Measurements from ENCODE around the gene TRIM43. TPM values are rescaled to one million over a fixed set of nuclear protein-coding genes. Genes with fewer than 3 reads are reported as not detected.
"Not testable (repeated sequence)": the region's sequence is repeated elsewhere in the genome, so short reads cannot be mapped to it uniquely, and the experiment has no call there.

Gene TRIM43
- total RNA-seq, 1 donor from 2014 or later, result not detected

DNA sequence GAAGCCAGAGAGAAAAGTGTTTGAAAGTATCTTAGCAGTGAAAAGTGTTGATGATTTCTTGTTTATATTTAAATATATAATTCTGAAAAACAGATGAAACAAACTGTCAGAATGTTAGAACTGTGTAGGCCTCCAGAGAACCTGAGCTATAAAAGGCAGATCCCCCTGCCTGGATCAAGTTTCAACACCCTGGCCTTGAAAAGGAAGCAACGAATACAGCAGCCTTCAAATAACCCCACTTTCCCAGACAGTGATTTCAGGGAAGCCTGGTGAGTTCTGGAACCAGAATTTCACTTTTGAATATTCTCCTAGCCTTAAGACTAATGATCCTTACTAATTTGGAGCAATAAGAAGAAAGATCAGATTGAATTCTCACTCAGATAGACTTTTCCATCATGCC is 13.3 kb upstream of the TRIM43 start:
- TF ChIP-seq, protein P1, sequence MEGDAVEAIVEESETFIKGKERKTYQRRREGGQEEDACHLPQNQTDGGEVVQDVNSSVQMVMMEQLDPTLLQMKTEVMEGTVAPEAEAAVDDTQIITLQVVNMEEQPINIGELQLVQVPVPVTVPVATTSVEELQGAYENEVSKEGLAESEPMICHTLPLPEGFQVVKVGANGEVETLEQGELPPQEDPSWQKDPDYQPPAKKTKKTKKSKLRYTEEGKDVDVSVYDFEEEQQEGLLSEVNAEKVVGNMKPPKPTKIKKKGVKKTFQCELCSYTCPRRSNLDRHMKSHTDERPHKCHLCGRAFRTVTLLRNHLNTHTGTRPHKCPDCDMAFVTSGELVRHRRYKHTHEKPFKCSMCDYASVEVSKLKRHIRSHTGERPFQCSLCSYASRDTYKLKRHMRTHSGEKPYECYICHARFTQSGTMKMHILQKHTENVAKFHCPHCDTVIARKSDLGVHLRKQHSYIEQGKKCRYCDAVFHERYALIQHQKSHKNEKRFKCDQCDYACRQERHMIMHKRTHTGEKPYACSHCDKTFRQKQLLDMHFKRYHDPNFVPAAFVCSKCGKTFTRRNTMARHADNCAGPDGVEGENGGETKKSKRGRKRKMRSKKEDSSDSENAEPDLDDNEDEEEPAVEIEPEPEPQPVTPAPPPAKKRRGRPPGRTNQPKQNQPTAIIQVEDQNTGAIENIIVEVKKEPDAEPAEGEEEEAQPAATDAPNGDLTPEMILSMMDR (conservative IDR thresholded peaks at IDR 0.05; ENCODE audit: low read depth, low read length), result no peak
- DNase-seq (ENCODE audit: low read depth), result no peak
- H3K4me3 ChIP-seq (ENCODE audit: low read depth, low read length), result no peak overlapping the region

DNA sequence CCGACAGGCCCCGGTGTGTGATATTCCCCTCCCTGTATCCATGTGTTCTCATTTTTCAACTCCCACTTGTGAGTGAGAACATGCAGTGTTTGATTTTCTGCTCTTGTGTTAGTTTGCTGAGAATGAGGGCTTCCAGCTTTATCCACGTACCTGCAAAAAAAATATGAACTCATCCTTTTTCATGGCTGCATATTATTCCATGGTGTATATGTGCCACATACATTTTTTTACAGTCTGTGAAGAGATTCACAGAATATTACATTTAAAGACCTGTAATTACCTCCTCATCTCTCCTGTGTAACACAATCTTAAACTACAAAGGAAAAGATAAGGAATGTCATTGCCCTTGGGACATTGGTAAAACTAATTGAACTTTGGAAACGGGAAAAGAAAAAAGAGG is 8.3 kb upstream of the TRIM43 start:
- H3K4me3 ChIP-seq (ENCODE audit: low read depth, low read length); DNase-seq (ENCODE audit: low read depth): not testable (repeated sequence)

DNA sequence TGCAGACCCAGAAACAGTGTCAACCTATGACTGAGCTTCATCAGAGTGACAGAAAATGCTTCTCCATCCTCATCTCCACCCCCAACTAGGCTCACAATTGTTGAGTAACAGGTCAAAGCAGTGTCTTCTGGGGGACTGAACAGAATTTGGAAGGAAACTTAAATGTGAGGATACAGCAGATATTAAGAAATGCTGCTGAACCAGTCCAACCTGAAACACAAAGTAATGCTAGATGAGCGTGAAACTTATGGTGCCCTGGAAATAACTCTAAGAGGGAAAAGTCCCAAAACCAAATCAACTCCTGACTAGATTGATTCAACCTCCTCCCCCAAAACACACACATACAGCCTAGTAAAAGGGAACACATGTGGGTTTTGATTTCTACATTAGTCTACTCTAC is 7.5 kb upstream of the TRIM43 start:
- DNase-seq (ENCODE audit: low read depth); H3K4me3 ChIP-seq (ENCODE audit: low read depth, low read length): not testable (repeated sequence)

DNA sequence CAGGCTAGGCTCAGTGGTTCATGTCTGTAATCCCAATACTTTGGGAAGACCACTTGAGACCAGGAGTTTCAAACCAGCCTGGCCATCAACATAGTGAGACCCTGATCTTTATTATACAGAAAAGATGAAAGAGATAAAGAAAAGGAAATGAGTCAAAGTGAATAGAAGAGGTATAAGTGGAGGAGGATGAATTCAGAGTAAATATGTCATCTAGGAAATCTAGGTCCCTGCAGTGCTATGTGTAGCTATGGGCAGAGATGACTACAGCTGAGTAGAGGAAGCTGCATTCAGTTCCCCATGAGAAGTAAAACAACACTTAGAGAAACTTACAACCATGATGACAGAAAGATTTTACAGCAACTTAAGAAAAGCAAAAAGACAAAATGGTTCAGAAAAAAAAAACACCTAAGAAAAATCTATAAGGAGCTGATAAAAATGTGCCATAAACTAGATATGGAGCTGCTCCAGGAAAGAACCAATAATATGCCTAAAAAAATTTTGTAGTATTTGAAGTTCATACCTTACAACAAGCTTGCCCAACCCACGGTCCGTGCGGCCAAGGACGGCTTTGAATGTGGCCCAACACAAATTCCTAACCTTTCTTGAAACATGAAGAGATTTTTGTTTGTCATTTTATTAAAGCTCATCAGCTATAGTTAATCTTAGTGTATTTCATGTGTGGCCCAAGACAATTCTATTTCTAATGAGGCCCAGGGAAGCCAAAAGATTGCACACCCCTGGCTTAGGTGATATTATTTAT is 1.8 kb upstream of the TRIM43 start:
- not testable (repeated sequence) for DNase-seq (ENCODE audit: low read depth); H3K4me3 ChIP-seq (ENCODE audit: low read depth, low read length)

DNA sequence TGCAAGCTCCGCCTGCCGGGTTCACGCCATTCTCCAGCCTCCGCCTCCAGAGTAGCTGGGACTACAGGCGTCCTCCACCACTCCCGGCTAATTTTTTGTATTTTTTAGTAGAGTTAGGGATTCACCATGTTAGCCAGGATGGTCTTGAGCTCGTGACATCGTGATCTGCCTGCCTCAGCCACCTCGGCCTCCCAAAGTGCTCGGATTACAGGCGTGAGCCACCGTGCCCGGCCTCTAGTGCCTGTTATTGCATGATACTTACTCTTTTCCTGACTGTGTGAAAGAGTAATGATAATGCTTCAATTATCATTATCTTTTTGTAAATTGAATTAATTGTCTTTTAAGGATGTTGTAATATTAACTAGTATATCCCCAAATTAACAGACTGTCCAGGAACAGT is 1.2 kb downstream of the TRIM43 start:
- not testable (repeated sequence) for H3K4me3 ChIP-seq (ENCODE audit: low read depth, low read length); DNase-seq (ENCODE audit: low read depth)

DNA sequence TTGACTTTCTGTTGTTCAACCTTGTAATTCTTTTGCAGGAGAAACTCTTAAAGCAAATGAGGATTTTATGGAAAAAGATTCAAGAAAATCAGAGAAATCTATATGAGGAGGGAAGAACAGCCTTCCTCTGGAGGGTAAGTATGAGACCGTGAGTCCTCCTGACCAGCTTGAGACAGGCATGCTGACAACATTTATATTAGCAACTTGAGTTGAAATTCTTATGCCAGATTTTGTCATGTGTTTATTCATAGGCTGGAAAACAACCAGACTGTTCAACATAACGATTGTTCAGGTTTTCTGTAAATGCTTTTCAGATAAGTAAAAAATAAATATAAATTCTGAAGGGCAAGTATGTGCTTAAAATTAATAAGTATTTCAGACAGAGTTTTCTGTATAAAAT is 3.2 kb downstream of the TRIM43 start:
- H3K4me3 ChIP-seq (ENCODE audit: low read depth, low read length); DNase-seq (ENCODE audit: low read depth): not testable (repeated sequence)

DNA sequence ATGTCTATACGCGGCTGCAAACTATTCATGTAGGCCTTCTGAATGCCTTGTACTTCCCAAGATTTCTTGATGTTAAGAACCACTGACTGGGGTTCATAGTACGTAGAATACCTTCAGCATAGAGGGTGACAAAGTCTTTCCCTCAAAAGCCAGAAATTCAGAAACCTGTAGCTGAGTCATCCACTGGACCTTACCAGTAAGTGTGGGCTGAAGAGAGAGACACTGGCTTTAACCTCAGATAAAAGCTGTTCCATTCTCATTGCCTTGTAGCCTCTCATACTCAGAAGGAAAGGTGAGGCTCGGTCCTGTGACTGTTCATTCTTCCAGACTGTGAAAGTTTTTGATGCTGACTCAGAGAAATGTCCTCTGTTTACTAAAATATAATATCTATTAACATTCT is 9.5 kb downstream of the TRIM43 start:
- H3K4me3 ChIP-seq (ENCODE audit: low read depth, low read length); DNase-seq (ENCODE audit: low read depth): not testable (repeated sequence)

DNA sequence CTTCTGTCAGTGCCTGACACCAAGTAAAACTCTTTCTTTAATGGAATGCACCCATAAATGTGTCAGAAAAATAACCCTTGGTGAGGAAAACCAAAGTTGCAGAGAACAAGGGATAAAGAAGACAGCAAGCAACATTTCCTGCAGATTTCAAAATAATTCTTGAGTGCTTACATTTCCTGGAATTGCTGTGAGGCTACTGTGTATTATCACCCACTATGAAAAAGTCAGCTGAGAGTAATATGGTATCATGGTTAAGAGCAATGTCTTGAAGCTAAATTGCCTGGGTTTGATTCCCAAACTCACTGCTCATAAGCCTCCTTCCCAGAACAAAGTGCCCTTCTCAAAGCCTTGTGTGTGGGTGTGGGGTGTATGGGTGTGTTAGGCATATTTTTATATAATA is 10.3 kb downstream of the TRIM43 start:
- H3K4me3 ChIP-seq (ENCODE audit: low read depth, low read length); DNase-seq (ENCODE audit: low read depth): not testable (repeated sequence)

DNA sequence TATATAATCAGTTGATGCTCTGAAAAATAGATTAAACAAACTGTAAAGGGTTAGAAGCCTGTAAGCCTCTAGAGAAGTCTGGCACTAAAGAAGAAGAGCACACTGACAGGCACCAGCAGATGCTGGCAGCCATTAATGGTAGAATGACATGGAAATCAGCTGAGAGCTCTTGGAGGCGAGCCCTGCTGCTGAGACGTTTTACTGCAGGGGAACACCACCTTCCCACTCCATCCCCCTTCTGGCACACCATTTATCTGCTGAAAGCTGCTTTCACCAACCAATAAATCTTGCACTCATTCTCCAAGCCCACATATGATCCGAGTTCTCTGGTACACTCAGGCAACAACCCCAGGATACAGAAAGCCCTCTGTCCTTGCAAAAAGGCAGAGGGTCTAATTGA is 16.6 kb downstream of the TRIM43 start:
- H3K4me3 ChIP-seq (ENCODE audit: low read depth, low read length); DNase-seq (ENCODE audit: low read depth): not testable (repeated sequence)

DNA sequence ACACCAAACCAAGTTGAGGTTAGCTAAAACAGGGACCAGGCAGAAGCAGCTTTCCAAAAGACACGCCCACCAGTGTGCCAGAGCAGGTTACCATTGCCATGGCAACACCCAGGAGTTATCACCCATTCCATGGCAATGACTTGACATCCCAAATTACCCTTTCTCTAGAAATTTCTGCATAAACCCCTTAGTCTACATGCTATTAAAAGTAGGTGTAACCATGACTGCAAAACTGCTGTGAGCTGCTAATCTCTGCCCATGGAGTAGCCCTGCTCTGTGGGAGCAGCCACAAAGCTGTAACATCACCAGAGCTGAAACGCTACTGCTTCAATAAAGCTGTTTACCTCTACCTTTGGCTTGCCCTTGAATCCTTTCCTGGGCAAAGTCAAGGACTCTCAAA is 18.0 kb downstream of the TRIM43 start:
- DNase-seq (ENCODE audit: low read depth); H3K4me3 ChIP-seq (ENCODE audit: low read depth, low read length): not testable (repeated sequence)

DNA sequence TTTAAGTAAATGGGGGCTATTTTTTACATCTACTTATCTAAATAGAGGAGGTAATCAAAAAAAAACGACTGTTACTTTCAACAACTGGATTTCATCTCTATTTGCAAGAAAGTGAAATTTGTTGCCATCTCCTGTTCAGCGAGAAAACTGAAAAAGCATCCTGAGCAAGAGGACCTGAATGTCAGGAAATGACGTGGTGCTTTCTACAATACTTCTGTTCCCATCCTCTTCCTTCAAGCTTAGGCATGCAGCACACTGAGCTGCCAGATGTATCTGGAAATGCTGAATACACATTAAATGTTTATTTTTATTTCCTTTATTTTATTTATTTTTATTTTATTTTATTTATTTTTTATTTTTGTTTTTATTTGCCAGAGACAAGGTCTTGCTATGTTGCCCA is 21.2 kb downstream of the TRIM43 start:
- not testable (repeated sequence) for H3K4me3 ChIP-seq (ENCODE audit: low read depth, low read length); DNase-seq (ENCODE audit: low read depth)

DNA sequence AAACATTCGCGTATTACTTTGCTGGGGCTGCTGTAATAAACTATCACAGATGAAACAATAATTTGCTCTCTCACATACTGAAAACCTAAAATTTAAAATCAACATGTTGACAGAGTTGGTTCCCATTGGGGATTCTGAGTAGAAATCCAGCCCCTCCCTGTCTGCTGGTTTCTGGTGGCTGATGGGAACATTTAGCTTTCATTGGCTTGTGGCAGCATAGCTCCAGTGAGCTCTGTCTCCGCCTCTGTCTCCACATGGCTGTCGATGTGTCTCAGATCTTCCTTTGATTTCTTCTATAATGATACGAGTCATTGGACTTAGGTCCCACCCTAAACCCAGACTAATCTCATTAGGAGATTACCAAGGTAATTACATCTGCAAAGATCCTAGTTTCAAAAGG is 30.9 kb downstream of the TRIM43 start:
- DNase-seq (ENCODE audit: low read depth); H3K4me3 ChIP-seq (ENCODE audit: low read depth, low read length): not testable (repeated sequence)

DNA sequence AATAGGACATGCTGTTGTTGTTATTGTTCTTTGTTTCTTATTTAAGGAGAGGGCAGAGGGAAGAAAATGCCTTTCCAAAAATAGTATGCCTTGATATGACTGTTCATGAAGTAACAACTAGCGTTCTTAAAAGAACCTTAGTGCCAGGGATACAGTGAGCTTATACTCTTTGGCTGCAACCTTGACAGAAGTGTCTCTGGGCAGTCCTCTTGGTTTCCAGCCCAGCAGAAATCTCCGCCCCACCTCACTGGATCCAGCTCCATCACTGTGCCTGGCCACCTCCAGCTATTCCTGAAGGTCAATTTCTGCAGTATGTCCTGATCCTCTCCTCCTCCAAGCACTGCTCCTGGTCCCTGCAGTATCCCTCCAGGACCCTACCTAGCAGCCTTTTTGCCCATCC is 39.2 kb downstream of the TRIM43 start:
- not testable (repeated sequence) for H3K4me3 ChIP-seq (ENCODE audit: low read depth, low read length); DNase-seq (ENCODE audit: low read depth)

DNA sequence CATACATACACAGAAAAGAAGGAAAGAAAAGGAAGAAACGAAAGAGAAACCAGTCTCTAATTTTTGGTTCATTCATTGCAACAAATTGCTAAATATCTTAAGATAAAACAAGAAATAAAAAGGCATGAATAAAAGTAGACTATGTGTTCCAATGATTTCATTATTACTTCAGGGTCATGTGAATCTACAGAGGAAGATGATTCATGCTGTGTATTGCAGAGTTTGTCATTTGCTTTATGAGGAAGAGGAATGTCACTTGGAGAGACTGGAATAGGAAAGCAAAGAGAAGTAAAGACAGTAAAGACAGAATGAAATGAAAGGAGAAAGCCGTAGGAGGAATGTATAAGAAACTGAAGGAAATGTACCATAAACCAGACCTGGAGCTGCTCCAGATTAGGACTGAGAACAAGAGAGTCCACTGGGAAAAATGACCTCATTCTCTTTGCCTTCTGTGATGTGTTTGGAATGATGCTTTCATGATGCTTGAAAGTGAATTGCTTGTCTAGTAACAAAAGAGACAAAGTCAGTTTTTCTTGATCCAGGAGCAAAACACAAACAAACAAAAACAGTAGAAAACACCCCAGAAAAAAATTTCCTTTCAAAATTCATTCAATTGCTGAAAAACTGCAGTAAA is 41.9 kb downstream of the TRIM43 start:
- H3K4me3 ChIP-seq (ENCODE audit: low read depth, low read length); DNase-seq (ENCODE audit: low read depth): not testable (repeated sequence)

DNA sequence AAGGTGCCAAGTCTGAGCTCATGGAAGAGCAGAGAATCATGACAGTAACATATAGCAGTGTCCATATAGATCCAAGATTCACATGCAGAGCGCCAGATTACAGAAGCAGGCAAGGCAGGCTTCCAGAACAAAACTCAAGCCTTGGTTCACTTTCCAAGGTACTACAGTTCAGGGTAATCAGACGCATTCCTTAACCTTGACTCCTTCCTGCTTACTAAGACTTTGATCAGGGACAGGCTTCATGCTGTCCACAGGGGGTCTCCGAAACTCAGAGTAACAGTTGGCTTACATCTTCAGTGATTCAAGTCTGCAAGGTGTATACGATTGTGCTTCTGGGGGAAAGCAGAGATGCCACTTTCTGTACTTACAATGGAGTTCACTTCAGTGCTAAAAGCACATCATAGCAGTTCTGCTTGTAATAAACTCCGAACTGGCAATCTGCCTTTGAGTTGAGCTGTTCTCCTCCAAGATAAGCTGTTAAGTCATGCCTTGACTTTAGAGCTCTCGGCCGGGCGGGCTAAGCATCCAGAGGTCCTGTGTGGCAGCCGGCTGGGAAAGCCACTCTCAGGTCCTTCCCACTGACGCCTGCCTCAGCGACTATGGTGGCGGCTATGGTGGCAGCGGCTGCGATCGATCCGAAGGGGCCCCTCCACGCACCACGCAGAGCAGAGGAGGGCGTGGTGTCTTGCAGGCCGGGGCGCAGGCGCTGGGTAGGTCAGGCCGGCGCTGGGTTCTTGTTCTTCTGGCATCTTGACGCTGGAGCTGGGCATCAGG is 48.9 kb downstream of the TRIM43 start:
- not testable (repeated sequence) for H3K4me3 ChIP-seq (ENCODE audit: low read depth, low read length); DNase-seq (ENCODE audit: low read depth)

DNA sequence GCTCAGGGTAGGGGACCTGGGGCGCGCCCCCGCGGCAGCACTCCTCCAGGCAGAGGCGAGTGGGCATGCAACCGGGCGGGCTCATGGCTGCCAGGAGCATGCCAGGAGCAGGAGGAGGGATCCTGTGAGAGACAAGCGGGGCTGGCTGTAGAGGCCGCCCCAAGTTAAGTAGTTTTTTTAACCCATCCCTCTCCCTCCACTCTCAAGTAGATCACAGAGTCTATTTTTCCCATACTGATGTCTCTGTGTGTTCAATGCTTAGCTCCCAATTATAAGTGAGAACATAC is 49.4 kb downstream of the TRIM43 start:
- not testable (repeated sequence) for DNase-seq (ENCODE audit: low read depth); H3K4me3 ChIP-seq (ENCODE audit: low read depth, low read length)

DNA sequence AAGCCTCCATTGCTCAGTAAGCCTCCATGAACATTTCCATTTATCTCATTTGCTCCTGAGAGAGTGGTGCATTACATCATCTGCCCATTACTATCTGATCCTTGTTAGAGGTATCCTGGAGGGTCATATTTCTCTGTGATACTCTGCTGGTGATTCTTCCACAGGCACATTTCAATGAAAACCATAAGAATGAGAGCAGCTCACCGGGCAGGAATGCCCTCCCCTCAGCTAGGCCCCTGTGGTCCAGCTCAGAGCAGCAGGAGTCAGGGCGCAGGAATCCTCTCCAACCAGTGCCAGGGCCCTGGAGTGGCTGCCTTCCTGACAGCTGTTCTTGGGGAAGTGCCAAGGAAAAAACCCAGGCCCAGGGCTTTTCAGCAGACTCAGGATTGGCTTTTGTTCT is 50.0 kb downstream of the TRIM43 start:
- not testable (repeated sequence) for DNase-seq (ENCODE audit: low read depth); H3K4me3 ChIP-seq (ENCODE audit: low read depth, low read length)

DNA sequence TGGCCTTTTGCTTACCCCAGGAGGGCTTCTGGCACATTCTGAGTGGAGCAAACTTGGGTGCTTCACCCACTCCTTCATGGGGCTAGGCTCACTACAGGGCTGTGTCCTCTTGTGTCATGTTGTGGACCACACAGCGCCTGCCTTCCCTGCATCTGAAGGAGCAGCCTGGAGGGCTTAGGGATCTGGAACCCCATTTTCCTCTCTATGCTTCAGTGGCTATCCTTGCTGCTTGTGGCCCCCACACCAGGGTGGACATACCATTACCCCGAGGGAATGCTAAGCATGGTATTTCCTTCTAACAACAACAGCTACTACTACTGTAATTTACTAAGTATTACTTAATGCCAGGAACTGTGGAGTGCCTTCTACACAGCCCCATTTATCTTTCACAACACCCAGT is 50.6 kb downstream of the TRIM43 start:
- not testable (repeated sequence) for H3K4me3 ChIP-seq (ENCODE audit: low read depth, low read length); DNase-seq (ENCODE audit: low read depth)

DNA sequence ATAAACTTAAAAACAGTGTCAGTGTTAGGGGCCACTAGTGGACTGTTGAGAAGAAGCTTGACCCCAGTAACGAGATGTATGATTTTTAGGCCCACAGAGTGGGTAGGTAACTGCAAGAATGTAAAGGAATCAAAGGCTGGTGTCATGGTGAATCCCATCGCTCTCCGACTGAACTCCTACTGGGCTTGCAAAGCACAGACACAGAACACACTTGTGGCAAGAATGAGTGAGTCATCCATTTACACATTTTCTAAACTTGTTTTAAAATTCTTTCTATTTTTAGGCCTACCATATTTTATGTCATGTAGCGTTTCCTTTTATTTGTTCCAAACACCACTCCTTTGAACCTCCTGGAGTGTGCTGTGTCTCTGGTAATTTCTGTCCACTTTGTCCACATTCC is 51.1 kb downstream of the TRIM43 start:
- not testable (repeated sequence) for H3K4me3 ChIP-seq (ENCODE audit: low read depth, low read length); DNase-seq (ENCODE audit: low read depth)

Measured in epithelial cell of proximal tubule (primary cell).